ENCODE measurements around the gene JMJD1C.

- no peak for TF ChIP-seq CTCF (IDR thresholded peaks at IDR 0.05)
- TF ChIP-seq EZH2 (IDR thresholded peaks at IDR 0.05): no peak
- no peak for TF ChIP-seq EZH2phosphoT487 (IDR thresholded peaks at IDR 0.05)
Measured at GRCh38 chr10:63197344-63198092, 268.3 kb downstream of the JMJD1C start.
